ENCODE measurements around the gene SLC10A7. TPM values are rescaled to one million over a fixed set of nuclear protein-coding genes. Genes with fewer than 3 reads are reported as not detected.
A peak's percentile ranks its signal among the peaks of the same experiment; 100 is the strongest.

The SLC10A7 gene
- total and polyA plus RNA-seq, 2 experiments from 2014 or later = 0.81 to 4.3 TPM

DNA sequence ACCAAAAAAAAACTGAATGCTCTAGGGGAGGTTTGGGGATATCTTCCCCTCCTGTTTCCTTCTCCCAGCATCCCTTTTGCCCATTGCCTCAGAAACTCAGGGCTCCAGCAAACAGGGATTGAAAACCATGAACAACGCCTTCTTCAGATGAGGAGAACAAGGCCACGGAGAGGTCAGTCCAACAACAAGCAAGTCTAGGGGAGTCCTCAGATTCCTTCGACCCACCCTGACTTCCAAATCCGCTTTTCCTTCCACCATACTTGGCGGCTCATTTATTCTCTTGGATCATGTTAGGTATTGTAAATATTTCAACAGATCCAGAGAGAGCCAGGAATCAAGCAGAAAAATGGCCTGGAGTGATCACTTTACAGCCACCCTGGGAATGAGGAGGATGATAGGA lies 285.5 kb downstream of the SLC10A7 start (continued):
- TF ChIP-seq, protein P1, sequence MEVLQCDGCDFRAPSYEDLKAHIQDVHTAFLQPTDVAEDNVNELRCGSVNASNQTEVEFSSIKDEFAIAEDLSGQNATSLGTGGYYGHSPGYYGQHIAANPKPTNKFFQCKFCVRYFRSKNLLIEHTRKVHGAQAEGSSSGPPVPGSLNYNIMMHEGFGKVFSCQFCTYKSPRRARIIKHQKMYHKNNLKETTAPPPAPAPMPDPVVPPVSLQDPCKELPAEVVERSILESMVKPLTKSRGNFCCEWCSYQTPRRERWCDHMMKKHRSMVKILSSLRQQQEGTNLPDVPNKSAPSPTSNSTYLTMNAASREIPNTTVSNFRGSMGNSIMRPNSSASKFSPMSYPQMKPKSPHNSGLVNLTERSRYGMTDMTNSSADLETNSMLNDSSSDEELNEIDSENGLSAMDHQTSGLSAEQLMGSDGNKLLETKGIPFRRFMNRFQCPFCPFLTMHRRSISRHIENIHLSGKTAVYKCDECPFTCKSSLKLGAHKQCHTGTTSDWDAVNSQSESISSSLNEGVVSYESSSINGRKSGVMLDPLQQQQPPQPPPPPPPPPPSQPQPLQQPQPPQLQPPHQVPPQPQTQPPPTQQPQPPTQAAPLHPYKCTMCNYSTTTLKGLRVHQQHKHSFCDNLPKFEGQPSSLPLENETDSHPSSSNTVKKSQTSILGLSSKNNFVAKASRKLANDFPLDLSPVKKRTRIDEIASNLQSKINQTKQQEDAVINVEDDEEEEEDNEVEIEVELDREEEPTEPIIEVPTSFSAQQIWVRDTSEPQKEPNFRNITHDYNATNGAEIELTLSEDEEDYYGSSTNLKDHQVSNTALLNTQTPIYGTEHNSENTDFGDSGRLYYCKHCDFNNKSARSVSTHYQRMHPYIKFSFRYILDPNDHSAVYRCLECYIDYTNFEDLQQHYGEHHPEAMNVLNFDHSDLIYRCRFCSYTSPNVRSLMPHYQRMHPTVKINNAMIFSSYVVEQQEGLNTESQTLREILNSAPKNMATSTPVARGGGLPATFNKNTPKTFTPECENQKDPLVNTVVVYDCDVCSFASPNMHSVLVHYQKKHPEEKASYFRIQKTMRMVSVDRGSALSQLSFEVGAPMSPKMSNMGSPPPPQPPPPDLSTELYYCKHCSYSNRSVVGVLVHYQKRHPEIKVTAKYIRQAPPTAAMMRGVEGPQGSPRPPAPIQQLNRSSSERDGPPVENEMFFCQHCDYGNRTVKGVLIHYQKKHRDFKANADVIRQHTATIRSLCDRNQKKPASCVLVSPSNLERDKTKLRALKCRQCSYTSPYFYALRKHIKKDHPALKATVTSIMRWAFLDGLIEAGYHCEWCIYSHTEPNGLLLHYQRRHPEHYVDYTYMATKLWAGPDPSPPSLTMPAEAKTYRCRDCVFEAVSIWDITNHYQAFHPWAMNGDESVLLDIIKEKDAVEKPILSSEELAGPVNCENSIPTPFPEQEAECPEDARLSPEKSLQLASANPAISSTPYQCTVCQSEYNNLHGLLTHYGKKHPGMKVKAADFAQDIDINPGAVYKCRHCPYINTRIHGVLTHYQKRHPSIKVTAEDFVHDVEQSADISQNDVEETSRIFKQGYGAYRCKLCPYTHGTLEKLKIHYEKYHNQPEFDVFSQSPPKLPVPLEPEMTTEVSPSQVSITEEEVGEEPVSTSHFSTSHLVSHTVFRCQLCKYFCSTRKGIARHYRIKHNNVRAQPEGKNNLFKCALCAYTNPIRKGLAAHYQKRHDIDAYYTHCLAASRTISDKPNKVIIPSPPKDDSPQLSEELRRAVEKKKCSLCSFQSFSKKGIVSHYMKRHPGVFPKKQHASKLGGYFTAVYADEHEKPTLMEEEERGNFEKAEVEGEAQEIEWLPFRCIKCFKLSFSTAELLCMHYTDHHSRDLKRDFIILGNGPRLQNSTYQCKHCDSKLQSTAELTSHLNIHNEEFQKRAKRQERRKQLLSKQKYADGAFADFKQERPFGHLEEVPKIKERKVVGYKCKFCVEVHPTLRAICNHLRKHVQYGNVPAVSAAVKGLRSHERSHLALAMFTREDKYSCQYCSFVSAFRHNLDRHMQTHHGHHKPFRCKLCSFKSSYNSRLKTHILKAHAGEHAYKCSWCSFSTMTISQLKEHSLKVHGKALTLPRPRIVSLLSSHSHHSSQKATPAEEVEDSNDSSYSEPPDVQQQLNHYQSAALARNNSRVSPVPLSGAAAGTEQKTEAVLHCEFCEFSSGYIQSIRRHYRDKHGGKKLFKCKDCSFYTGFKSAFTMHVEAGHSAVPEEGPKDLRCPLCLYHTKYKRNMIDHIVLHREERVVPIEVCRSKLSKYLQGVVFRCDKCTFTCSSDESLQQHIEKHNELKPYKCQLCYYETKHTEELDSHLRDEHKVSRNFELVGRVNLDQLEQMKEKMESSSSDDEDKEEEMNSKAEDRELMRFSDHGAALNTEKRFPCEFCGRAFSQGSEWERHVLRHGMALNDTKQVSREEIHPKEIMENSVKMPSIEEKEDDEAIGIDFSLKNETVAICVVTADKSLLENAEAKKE (CRISPR knock-in tag; IDR thresholded peaks at IDR 0.05) = no peak
- TF ChIP-seq CREB1 (CRISPR knock-in tag; IDR thresholded peaks at IDR 0.05; ENCODE audit: low read depth) (no peak), EZH2 (IDR thresholded peaks at IDR 0.05; ENCODE audit: low read depth, unreplicated experiment) (no peak), POLR2AphosphoS5 (IDR thresholded peaks at IDR 0.05; ENCODE audit: low read depth) (no peak)

DNA sequence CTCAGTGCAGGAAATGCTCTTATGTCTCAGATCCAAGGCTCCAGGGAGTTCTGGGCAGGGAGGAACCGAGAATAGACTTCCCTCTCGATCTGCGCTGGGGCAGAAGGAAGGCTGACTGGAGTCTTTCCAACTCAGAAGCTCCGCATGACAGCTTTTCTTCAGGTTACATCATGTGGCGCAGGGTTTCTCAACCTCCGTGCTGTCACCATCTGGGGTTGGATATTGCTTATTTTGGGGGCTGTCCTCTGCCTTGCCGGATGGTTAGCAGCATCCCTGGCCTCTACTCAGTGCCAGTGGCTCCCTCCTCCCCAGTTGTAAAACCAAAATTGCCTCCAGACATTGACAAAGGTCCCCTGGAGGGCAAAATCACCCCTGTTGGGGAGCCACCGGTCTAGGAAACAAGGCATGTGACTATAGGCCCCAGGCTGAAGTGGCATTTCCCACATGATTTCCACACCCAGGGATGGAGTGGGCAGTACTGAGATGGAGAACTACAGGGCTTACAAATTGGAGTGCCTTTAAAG lies 286.0 kb downstream of the SLC10A7 start:
- ATAC-seq = no peak
- H3K27me3 Mint-ChIP-seq (ENCODE audit: insufficient read depth, low read depth, poor library complexity) = no peaks in the 10 kb centered on the region

More for the DNA sequence above, 286.0 kb downstream of the SLC10A7 start:
- Histone ChIP-seq H3K27me3 (ENCODE audit: insufficient read depth) (no peaks in the 10 kb centered on the region), H3K4me3 (no peak overlapping the region), H3K4me2 (no peak overlapping the region), H3K79me2 (replicated peaks; ENCODE audit: insufficient read depth) (no peaks in the 10 kb centered on the region), H3F3A (replicated peaks; ENCODE audit: low read depth) (no peaks in the 10 kb centered on the region), H2AFZ (0 out of 2 replicates have a peak overlapping the region, but pooled peaks have one; percentile 32), H4K20me1 (replicated peaks; ENCODE audit: insufficient read depth) (no peaks in the 10 kb centered on the region), H3K36me3 (ENCODE audit: insufficient read depth) (no peaks in the 10 kb centered on the region), H3K27ac (ENCODE audit: low read depth) (no peak overlapping the region), H3K9me2 (ENCODE audit: insufficient read depth) (peaks cover 5% of the 10 kb centered on the region; the same call in 1 of the 2 replicates), H3K4me1 (ENCODE audit: insufficient read depth) (peaks cover 6% of the 10 kb centered on the region)
- no peak for DNase-seq (ENCODE audit: low spot score)
- H3K4me1 Mint-ChIP-seq = peaks cover 9% of the 10 kb centered on the region; the same call in 2 of the 3 replicates
- no peak overlapping the region for H3K27ac Mint-ChIP-seq
- no peak overlapping the region for H3K4me3 Mint-ChIP-seq
- H3K36me3 Mint-ChIP-seq (ENCODE audit: low read depth) = no peaks in the 10 kb centered on the region
- peaks cover 2% of the 10 kb centered on the region; the same call in 1 of the 3 replicates for H3K9me3 Mint-ChIP-seq
- TF ChIP-seq EZH2 (IDR thresholded peaks at IDR 0.05; ENCODE audit: low read depth, unreplicated experiment) = no peak
- no peak for TF ChIP-seq ZNF114 (CRISPR knock-in tag; IDR thresholded peaks at IDR 0.05)

Measured in GM23338 (cell line).